Neural cell (in vitro differentiated cells): Measurements from ENCODE around the gene LSM14B. TPM values are rescaled to one million over a fixed set of nuclear protein-coding genes. Genes with fewer than 3 reads are reported as not detected.

ENCODE experiments used
- H2AFZ ChIP-seq: fragments of 200-600, 300-800 bp; sonication (generic), shearing (Covaris generic); 2 replicates; pipeline ENCODE4 v1.6.0; 2014; ENCODE audit warnings: low read depth, mild to moderate bottlenecking, antibody characterized with exemption, low read length, moderate library complexity
- H3F3A ChIP-seq: fragments of 200-600 bp; shearing (Covaris generic); 2 replicates; pipeline ENCODE4 v1.6.1; 2016; ENCODE audit warnings: mild to moderate bottlenecking, moderate library complexity, mixed read lengths, antibody characterized with exemption, low read length; ENCODE audit not compliant: insufficient read depth, poor library complexity, severe bottlenecking
- H3K27ac ChIP-seq: fragments of 200-600, 300-800 bp; sonication (generic), shearing (Covaris generic); 2 replicates; pipeline ENCODE4 v1.5.1; 2014; ENCODE audit warnings: mild to moderate bottlenecking, low read length, moderate library complexity
- H3K27me3 ChIP-seq: fragments of 300-800, 200-600 bp; sonication (generic), shearing (Covaris generic); 2 replicates; pipeline ENCODE4 v1.6.0; 2014; ENCODE audit warnings: mild to moderate bottlenecking, low read depth, low read length, moderate library complexity; ENCODE audit not compliant: insufficient read depth
- H3K36me3 ChIP-seq: fragments of 300-800, 200-600 bp; sonication (generic), shearing (Covaris generic); 2 replicates; pipeline ENCODE4 v1.5.1; 2014; ENCODE audit warnings: mild to moderate bottlenecking, antibody characterized with exemption, low read length, moderate library complexity; ENCODE audit not compliant: insufficient read depth
- H3K4me2 ChIP-seq: fragments of 300-800, 200-600 bp; sonication (generic), shearing (Covaris generic); 2 replicates; pipeline ENCODE4 v1.6.0; 2014; ENCODE audit warnings: mild to moderate bottlenecking, low read length
- H3K4me3 ChIP-seq: fragments of 300-800, 200-600 bp; sonication (generic), shearing (Covaris generic); 2 replicates; pipeline ENCODE4 v1.5.1; 2014; ENCODE audit warnings: mild to moderate bottlenecking, low read length, moderate library complexity
- H3K79me2 ChIP-seq: fragments of 200-600 bp; shearing (Covaris generic); replicated peaks from 2 replicates; pipeline ENCODE4 v1.6.0; 2014; ENCODE audit warnings: mild to moderate bottlenecking, low read length, moderate library complexity; ENCODE audit not compliant: insufficient read depth
- H3K9ac ChIP-seq: fragments of 300-800, 200-600 bp; sonication (generic), shearing (Covaris generic); 2 replicates; pipeline ENCODE4 v1.6.1; 2016; ENCODE audit warnings: mild to moderate bottlenecking, low read length, mixed read lengths
- H3K9me2 ChIP-seq: fragments of 200-600 bp; shearing (Covaris generic); 2 replicates; pipeline ENCODE4 v1.6.1; 2016; ENCODE audit warnings: mild to moderate bottlenecking, low read length, mixed read lengths; ENCODE audit not compliant: insufficient read depth
- H3K9me3 ChIP-seq: fragments of 200-600, 300-800 bp; sonication (generic), shearing (Covaris generic); 2 replicates; pipeline ENCODE4 v1.6.1; 2016; ENCODE audit warnings: mild to moderate bottlenecking, mixed run types, low read length, moderate library complexity, mixed read lengths
- H4K20me1 ChIP-seq: fragments of 200-600 bp; shearing (Covaris generic); 2 replicates; pipeline ENCODE4 v1.6.1; 2016; ENCODE audit warnings: mild to moderate bottlenecking, mixed run types; ENCODE audit not compliant: insufficient read depth
- CTCF ChIP-seq: fragments of 450-650 bp; IDR thresholded peaks from 2 replicates; pipeline ENCODE4 v1.5.1; 2014; ENCODE audit warnings: antibody characterized with exemption, mild to moderate bottlenecking, moderate library complexity; ENCODE audit not compliant: poor library complexity, severe bottlenecking
- EP300 ChIP-seq: fragments of 450-650 bp; conservative IDR thresholded peaks from 2 replicates; pipeline ENCODE4 v1.6.1; 2014; ENCODE audit warnings: antibody characterized with exemption, mild to moderate bottlenecking, moderate library complexity; ENCODE audit not compliant: poor library complexity, severe bottlenecking
- EZH2 ChIP-seq: fragments of 200-600, 300-800 bp; shearing (Covaris generic), sonication (generic); IDR thresholded peaks from 2 replicates; pipeline ENCODE4 v1.6.1; 2014; ENCODE audit warnings: antibody characterized with exemption, low read length, borderline replicate concordance, mild to moderate bottlenecking; ENCODE audit not compliant: insufficient read depth, poor library complexity, severe bottlenecking
- MXI1 ChIP-seq: fragments of 450-650 bp; conservative IDR thresholded peaks from 2 replicates; pipeline ENCODE4 v1.6.1; 2014; ENCODE audit warnings: antibody characterized with exemption, mild to moderate bottlenecking; ENCODE audit not compliant: poor library complexity, severe bottlenecking
- POLR2AphosphoS5 ChIP-seq: IDR thresholded peaks from 2 replicates; pipeline ENCODE4 v1.6.1; 2012
- RAD21 ChIP-seq: fragments of 450-650 bp; conservative IDR thresholded peaks from 2 replicates; pipeline ENCODE4 v1.6.1; 2014; ENCODE audit warnings: antibody characterized with exemption, mild to moderate bottlenecking, moderate library complexity
- SMC3 ChIP-seq: fragments of 450-650 bp; conservative IDR thresholded peaks from 2 replicates; pipeline ENCODE4 v1.6.1; 2014; ENCODE audit warnings: antibody characterized with exemption, mild to moderate bottlenecking, moderate library complexity; ENCODE audit not compliant: poor library complexity
- TAF1 ChIP-seq: IDR thresholded peaks from 2 replicates; pipeline ENCODE4 v1.6.1; 2012; ENCODE audit warnings: low read depth
- polyA plus RNA-seq: library from polyadenylated mRNA; depleted of rRNA; stranded (reverse); fragments of >200 nt; gene quantifications from 2 replicates; pipeline ENCODE4 v1.2.3, GENCODE V29; 2014
- TF ChIP-seq, protein P1 (sequence below): IDR thresholded peaks from 2 replicates; pipeline ENCODE4 v1.6.1; 2012; ENCODE audit warnings: borderline replicate concordance

Gene LSM14B
- polyA plus RNA-seq, 1 donor from 2014 or later = 213 TPM

DNA sequence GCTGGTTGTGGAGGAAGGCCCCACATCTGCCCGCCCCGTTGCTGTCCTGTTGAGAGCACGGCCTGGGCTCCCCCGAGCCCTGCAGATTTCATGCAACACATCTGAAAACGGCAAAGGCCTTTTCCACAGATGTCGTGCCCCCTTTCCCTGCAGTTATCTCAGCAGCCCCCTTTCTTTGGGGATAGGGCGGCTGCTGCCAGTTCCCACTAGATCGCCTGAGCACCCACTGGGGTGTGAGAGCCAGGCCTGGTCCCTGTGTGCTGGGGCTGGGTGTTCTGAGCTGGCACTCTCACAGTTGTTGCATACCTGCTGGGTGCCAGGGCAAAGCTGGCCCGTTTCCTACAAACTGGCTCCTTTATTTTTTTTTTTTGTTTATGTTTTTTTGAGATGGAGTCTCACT lies 48.3 kb downstream of the LSM14B start:
- no peak overlapping the region for H3K4me2 ChIP-seq
- no peaks in the 10 kb centered on the region for H4K20me1 ChIP-seq
- H3K9me2 ChIP-seq = no peaks in the 10 kb centered on the region
- H2AFZ ChIP-seq = no peak overlapping the region
- H3K27ac ChIP-seq = no peak overlapping the region
- no peaks in the 10 kb centered on the region for H3F3A ChIP-seq
- H3K9me3 ChIP-seq = no peaks in the 10 kb centered on the region
- H3K4me3 ChIP-seq = no peak overlapping the region
- no peak overlapping the region for H3K9ac ChIP-seq
- no peaks in the 10 kb centered on the region for H3K79me2 ChIP-seq
- no peak for TF ChIP-seq POLR2AphosphoS5
- TF ChIP-seq SMC3 = no peak
- no peak for TF ChIP-seq CTCF
- TF ChIP-seq EZH2 = no peak
- TF ChIP-seq TAF1 = no peak
- no peak for TF ChIP-seq EP300
- TF ChIP-seq, protein P1, sequence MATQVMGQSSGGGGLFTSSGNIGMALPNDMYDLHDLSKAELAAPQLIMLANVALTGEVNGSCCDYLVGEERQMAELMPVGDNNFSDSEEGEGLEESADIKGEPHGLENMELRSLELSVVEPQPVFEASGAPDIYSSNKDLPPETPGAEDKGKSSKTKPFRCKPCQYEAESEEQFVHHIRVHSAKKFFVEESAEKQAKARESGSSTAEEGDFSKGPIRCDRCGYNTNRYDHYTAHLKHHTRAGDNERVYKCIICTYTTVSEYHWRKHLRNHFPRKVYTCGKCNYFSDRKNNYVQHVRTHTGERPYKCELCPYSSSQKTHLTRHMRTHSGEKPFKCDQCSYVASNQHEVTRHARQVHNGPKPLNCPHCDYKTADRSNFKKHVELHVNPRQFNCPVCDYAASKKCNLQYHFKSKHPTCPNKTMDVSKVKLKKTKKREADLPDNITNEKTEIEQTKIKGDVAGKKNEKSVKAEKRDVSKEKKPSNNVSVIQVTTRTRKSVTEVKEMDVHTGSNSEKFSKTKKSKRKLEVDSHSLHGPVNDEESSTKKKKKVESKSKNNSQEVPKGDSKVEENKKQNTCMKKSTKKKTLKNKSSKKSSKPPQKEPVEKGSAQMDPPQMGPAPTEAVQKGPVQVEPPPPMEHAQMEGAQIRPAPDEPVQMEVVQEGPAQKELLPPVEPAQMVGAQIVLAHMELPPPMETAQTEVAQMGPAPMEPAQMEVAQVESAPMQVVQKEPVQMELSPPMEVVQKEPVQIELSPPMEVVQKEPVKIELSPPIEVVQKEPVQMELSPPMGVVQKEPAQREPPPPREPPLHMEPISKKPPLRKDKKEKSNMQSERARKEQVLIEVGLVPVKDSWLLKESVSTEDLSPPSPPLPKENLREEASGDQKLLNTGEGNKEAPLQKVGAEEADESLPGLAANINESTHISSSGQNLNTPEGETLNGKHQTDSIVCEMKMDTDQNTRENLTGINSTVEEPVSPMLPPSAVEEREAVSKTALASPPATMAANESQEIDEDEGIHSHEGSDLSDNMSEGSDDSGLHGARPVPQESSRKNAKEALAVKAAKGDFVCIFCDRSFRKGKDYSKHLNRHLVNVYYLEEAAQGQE = no peak
- H3K36me3 ChIP-seq = no peaks in the 10 kb centered on the region
- H3K27me3 ChIP-seq = no peaks in the 10 kb centered on the region

- no peak overlapping the region for H3K9ac ChIP-seq
- H3K36me3 ChIP-seq = no peaks in the 10 kb centered on the region
- TF ChIP-seq POLR2AphosphoS5 (no peak), SMC3 (no peak), CTCF (no peak), MXI1 (no peak), EZH2 (no peak), EP300 (no peak), RAD21 (no peak), TAF1 (no peak)
- TF ChIP-seq, protein P1 = no peak
- no peaks in the 10 kb centered on the region for H3F3A ChIP-seq
- H3K27me3 ChIP-seq = no peaks in the 10 kb centered on the region
- no peaks in the 10 kb centered on the region for H4K20me1 ChIP-seq
- no peaks in the 10 kb centered on the region for H3K9me3 ChIP-seq
- H3K27ac ChIP-seq = no peak overlapping the region
- H3K79me2 ChIP-seq = no peaks in the 10 kb centered on the region
- no peak overlapping the region for H2AFZ ChIP-seq
- H3K4me3 ChIP-seq = no peak overlapping the region
- H3K9me2 ChIP-seq = no peaks in the 10 kb centered on the region
- no peak overlapping the region for H3K4me2 ChIP-seq
Measured at GRCh38 chr20:62171245-62171644, 49.0 kb downstream of the LSM14B start.
